Measurements from ENCODE around the gene ZNF391.
"Not testable (repeated sequence)": the region's sequence is repeated elsewhere in the genome, so short reads cannot be mapped to it uniquely, and the experiment has no call there.

ZNF391 gene

DNA sequence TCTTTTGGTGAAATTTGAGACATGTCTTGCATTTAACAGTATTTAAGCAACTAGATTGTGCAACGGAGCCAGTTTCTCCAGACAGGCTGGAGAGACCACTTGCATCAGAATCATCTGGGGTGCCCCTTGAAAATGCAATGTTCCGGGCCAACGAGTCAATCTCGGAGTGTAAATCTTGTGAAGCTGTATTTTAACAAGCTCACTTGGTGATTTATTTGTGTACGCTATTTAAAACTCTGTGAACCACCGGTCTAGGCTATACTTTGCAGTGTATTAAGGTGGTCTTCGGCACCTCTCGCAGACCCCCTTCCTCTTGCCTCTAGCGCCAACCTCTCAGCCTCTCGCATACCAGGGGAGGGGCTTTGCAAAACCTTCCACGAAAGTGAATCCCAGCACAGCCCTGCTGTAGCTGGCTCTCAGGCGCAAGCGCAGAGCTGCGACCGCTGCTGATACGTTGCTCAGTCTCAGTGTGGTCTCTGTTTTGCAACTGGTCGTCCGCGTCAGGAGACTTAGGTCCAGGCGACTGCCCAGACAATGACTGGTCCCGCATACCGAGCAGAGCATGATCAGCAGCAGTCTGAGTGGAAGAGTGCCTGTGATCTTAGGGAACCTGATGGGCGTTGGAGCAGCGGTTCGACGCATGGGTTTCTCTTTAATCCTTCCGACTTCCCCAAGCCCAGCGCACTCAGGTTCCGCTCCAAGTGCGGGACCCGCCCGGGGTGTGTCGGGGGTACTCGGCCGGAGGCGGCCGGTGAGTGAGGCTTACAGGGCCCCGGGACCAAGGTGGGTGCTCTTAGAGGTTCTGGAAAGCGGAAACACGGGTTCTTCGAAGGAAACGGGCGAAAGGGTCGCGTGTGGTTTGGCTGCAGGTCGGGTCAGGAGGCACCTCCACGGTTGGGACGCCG, at the start of gene ZNF391:
TSS of gene ZNF391 (plus strand) at position 467 of the 905 bp plus-strand sequence. CDS start 11,612 bp downstream, outside the sequence.
- DNase-seq (ENCODE audit: low spot score), result no peak

DNA sequence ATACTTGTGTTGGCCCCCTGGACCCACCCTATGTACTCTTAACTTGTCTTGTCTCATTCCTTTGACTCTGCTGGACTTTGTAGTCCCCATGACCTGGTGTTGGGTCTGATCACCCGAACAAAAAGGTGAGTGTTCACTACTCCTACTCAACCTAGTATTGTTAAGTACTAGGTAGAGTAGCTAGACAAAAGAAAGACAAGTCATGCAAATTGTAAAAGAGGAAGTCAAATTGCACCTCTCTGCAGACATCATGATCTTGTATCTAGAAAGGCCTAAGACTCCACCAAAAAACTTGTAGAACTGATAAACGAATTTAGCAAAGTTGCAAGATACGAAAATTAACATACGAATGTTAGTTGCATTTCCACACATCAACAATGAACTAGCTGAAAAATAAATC, 35.7 kb upstream of the ZNF391 start:
- no peak for DNase-seq (ENCODE audit: low spot score)

DNA sequence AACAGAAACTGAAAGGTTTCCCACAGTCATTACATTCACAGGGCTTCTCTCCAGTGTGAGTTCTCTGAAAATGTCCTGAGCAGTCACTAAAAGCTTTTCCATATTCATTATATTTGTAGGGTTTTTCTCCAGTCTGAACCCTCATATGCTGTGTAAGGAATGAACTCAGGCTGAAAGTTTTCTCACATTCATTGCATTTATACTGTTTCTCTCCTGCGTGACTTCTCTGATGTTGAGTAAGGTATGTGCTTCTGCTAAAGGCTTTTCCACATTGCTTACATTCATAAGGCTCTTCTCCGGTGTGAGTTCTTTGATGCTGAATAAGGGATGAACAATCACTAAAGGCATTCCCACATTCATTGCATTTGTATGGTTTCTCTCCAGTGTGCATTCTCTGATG, 29.8 kb upstream of the ZNF391 start:
- DNase-seq (ENCODE audit: low spot score), result no peak

DNA sequence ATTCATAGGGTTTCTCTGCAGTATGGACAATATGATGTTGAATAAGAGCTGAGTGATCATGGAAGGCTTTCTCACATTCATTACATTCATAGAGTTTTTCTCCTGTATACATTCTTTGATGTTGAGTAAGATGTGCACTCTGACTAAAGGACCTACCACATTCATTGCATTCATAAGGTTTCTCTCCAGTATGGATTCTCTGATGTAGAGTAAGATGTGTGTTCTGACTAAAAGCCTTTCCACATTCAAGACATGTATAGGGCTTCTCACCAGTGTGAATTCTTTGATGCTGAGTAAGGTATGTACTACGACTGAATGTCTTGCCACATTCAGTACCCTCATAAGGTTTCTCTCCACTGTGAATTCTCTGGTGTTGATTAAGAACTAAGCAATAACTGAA, 29.3 kb upstream of the ZNF391 start:
- DNase-seq (ENCODE audit: low spot score), result no peak

DNA sequence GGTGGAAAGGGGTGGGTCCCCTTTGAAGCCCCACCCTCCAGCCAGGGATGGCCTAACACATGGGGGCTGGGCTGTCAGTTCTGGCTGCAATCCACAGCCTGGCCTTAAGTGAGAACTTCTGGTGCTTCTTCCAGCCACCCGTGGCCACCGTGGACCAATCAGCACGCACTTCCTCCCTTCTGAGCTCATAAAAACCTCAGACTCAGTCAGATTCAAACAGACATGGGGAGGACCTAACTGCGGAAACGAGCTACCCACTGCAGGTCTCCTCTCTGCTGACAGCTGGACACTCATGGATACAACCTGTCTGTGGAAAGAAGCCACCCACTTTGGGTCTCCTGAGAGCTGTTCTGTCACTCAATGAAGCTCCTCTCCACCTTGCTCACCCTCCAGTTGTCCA, 20.4 kb upstream of the ZNF391 start:
- no peak for DNase-seq (ENCODE audit: low spot score)

DNA sequence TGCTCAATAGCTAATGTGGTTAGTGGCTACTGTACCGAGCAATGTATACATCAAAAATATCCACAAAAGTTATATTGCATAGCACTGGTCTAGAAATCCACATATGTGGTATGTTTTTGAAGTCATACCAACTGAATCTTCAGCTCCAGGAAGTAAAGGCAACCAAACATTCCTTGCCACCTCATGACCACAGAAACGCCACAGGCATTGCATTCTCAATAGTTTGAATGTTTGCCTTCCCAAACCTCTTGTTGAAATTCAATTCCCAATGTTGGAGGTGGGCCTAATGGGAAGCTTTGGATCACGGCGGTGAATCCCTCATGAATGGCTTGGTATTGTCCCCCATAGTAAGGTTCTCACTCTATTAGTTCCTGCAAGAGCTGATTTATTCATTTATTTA, 18.2 kb upstream of the ZNF391 start:
- no peak for DNase-seq (ENCODE audit: low spot score)

DNA sequence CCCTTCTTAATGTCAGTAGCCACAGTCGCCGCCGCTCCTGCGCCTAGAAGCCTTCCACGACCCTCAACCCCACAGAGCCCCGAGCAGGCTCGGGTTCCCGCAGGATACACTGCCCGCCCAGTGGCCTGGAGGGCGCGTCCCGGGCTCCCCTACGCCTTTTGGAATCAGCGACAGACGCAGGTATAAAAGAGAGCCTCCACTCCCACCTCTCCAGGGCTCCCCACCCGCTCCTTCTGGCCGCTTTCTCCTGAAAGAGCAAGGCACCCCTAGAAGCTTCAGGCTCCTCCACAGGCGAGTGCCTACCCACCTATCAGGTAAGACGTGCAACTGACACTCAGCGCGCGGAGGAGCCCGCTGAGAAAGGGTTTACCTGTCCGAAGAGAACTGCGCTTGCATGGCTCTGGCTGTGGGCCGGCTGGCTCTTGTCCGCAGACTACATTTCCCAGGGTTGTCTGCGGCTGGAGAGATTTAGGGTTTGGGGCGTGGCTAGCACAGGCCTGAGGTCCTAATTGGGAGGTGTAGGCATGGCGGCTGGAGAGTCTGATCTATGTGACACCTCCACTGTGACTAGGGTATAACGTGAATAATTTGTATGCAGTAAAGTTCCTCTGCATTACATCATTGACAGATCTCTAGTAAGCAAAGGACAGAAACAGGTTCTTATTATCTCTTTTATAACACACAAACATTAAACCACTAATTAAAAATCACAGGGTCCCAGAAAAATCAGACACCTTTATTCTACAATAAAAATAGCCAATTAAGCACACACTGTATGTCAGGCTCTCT, 13.5 kb upstream of the ZNF391 start:
- peak; percentile 27 for DNase-seq (ENCODE audit: low spot score)

DNA sequence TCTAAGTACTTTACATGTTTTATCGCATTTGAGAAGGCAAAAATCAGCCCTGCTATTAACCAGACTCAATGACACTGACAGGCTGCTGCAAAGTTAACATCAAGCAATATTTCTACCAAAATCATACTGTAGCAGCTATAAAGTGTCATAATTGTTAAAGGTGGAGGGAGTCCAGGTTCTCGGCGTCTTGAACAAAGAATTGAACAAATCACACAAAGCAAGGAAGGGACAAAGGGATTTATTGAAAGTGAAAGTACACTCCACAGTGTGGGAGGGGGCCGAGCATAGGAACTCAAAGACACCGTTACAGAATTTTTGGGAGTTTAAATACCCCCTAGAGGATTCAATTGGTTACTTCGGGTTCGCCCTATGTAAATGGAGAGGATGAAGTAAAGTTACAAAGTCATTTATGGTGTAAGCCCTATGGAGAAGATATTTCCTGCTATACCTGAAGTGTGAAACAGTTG, 12.9 kb upstream of the ZNF391 start:
- DNase-seq (ENCODE audit: low spot score), result no peak

DNA sequence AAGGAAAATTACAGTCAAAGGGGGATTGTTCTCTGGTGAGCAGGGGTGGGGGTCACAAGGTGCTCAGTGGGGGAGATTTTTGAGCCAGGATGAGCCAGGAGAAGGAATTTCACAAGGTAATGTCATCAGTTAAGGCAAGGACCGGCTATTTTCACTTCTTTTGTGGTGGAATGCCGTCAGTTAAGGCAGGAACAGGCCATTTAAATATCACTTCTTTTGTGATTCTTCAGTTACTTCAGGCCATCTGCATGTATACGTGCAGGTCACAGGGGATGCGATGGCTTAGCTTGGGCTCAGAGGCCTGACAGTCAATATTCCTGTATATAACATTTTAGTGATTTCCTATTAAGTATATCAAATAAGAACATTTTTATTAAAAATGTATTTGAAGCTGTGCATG, 10.2 kb upstream of the ZNF391 start:
- DNase-seq (ENCODE audit: low spot score), result not testable (repeated sequence)

DNA sequence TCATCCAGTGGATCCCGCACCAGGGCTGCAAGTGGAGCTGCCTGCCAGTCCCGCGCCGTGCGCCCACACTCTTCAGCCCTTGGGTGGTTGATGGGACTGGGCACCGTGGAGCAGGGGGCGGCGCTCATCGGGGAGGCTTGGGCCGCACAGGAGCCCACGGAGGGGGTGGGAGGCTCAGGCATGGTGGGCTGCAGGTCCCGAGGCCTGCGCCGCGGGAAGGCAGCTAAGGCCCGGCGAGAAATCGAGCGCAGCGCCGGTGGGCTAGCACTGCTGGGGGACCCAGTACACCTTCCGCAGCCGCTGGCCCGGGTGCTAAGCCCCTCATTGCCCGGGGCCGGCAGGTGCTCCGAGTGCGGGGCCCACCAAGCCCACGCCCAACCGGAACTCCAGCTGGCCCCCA, 7.6 kb upstream of the ZNF391 start:
- DNase-seq (ENCODE audit: low spot score), result not testable (repeated sequence)

DNA sequence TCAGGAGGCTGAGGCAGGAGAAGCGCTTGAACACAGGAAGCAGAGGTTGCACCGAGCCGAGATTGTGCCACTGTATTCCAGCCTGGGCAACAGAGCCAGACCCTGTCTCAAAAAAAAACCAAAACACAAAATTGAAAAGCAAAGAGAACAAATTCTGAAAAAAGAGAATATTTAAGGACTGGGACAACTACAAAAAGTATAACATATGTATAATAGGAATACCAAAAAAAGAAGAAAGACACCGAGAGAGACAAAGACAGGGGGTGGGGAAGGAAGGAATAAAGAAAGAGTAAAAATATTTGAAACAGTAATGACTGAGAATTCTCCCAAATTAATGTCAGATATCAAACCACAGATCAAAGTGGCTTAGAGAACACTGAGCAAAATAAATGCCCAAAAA, 5.5 kb upstream of the ZNF391 start:
- no peak for DNase-seq (ENCODE audit: low spot score)

DNA sequence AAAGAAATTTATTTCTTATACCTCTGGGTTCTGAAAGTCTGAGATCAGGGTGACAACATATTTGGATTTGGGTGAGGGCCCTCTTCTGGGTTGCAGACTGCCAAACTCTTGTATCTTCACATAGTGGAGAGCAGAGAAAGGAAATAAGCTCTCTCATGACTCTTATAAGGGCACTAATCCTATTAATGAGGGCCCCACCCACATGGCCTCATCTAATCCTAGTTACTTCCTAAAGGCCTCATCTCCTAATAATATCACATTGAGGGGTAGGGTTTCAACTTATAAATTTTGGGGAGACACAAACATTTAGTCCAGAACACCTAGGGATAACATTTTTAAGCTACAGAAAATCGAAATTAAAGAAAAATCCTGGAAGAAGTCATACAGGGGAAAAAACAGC, 5.1 kb upstream of the ZNF391 start:
- DNase-seq (ENCODE audit: low spot score), result no peak

DNA sequence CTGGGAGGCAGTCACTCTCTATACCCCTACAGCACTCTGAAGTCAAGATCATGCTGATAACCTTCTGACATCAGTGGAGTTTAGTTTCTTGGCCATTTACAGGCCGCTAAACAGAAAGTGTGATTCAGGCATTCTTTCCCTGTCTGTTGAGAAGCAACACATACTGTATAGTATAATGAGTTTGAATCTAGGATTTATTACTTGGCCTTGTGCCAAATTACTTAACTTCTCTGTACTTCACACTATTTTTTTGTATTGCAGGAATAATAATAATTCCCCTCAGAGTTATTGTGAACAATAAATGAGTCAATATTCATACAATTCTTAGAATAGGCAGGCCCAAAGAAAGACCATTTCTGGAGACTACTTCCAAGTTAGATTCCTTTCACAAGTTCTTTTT, 4.1 kb downstream of the ZNF391 start:
- no peak for DNase-seq (ENCODE audit: low spot score)

DNA sequence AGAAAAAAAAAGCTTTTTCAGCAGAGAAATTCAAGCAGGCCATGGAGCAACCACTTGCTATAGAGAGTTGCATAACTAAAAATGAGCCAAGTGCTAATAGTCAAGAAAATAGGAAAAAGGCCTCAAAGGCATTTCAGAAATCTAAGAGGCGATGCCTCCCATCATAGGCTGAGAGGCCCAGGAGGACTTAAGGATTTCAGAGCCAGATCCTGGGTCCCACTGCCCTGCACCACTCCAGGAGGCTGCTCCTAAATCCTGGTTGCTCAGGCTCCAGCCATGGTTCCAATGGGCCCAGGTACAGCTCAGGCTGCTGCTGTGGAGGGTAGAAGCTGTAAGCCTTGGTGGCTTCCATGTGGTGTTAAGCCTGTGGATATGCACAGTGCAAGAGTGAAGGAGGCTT, 5.5 kb downstream of the ZNF391 start:
- DNase-seq (ENCODE audit: low spot score), result no peak

DNA sequence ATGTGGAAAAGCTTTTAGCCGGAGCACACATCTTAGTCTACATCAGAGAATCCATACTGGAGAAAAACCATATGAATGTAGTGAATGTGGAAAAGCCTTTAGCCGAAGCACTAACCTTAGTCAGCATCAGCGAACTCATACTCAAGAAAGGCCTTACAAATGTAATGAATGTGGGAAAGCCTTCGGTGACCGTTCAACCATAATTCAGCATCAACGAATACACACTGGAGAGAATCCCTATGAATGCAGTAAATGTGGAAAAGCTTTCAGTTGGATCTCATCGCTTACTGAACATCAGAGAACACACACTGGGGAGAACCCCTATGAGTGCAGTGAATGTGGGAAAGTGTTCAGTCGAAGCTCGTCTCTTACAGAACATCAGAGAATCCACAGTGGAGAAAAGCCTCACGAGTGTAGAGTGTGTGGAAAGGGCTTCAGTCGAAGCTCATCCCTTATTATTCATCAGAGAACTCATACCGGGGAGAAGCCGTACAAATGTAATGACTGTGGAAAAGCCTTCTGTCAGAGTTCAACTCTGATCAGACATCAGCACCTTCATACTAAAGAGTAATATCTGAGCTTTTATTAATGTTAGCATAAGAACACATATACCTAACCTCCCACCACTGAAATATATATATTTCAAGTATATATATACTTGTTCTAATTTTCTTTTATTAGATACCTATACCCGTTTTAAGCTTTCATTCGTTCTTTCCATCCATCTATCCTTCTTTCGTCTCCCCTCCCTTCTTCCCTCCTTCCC, 12.5 kb downstream of the ZNF391 start:
- no peak for DNase-seq (ENCODE audit: low spot score)

DNA sequence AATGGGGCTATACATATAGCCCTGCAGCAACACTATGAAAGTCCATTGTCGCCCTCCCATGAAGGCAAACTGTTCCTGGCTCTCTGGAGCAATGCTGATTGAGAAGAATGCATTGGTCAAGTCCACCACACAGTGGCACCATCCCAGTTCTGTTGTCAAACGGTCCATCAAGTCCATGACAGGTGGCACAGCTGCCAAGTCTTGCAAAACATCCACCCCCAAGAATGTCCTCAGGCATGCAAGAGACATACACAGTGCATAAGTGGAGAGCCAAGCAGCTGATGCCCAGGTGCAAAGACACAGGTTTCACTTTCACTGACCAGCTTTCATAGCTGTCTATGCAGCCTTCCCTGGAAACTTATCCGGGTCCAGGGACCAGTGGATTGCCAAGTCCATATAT, 17.5 kb downstream of the ZNF391 start:
- DNase-seq (ENCODE audit: low spot score), result no peak

DNA sequence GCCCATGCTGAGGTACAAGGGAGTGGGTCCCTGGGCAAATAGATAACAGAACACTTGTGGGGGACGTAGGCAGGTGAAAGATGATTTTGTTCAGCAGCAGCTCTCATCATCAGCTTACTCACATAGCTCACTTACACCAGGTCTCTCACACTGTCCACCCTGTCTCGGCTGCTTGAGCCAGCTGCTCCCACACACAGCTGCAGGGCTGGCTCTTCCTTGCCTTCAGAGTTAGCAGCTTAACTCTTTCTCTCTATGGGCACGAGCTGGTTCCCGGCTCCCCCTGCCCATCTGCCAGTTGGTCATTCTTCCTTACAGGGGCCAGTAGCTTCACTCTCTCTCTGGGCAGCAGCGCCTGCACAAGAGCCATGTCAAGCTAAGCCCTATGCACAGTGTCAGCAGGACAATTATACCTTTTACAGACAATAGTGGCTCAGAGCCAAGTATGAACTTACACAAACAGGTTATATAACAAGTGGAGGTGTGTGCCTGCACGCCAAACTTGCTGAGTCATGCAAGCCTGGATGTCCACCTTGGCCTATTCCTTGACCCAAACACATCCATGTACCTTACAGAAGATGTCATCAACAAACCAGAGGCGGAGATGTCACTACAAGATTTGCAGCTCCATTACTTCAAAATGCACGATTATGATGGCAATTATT, 18.7 kb downstream of the ZNF391 start:
- DNase-seq (ENCODE audit: low spot score), result no peak

DNA sequence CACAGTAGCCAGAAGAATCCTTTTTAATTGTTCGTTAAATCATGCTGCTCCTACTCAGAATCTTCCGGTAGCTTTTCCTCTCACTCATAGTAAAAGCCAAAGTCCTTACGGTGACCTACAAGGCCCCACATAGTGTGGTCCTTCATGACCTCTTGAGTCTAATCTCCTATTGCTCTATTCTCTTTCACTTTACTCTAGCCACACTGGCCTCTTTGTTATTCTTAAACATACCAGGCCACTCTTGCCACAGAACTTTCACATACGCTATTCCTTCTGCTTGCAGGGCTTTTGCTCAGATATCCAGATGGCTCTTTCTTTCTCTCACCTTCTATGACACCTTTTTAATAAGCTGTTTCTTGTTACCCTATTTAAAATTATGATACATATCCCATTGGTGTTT, 25.7 kb downstream of the ZNF391 start:
- DNase-seq (ENCODE audit: low spot score), result no peak

DNA sequence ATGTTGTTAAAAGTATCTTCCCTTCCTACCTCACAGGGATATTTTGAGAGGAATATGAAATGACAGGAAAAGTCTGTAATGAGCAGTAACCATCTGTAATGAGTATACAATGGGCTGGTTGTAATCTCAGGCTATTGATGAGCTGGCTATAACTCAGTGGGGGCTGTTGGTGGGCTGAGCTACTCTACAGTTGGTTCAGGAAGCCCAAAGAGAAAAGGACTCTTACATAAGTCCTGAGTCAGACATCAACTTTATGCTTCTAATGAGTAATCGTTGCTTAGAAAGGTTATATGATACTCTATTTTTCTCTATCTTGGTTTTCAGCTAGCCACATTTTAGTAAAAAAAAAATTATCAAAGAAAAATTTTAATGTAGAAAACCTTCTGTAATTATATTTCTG, 26.4 kb downstream of the ZNF391 start:
- DNase-seq (ENCODE audit: low spot score), result no peak

DNA sequence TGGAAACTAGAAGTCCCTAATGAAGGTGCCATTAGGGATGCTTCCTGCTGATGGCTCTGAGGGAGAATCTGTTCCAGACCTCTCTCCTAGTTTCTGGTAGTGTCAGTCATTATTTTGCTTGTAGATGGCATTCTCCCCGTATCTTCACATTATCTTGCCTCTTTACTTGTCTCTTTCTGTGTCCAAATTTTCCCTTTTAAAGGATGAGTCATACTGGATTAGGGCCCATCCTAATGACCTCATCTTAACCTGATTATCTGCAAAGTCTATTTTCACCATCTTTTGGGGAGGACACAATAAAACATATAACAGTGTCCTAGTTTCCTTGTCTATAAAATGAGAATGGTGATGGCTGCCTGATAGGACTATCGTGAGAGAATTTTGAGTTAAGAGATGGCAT, 27.3 kb downstream of the ZNF391 start:
- DNase-seq (ENCODE audit: low spot score), result no peak

DNA sequence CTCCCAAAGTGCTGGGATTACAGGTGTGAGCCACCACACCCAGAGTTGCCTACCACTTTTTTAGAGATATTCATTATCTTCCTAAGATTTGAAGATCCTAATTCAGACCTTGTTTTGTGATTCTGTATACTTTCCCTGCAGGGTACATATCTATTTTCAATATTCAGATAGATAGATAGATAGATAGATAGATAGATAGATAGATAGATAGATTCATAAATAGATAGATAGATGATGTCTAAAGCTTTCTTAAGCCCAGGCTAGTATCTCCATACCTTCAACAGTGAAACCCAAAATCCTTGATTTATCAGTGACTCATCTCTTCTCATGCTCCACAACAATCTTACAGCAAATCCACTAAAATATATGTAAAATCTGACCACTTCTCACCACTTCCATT, 30.8 kb downstream of the ZNF391 start:
- DNase-seq (ENCODE audit: low spot score), result no peak
